AG09309 (cell line): ENCODE data around the gene GNG3.

Experiments used
- DNase-seq: peaks from one replicate; pipeline ENCODE4 v3.0.0-alpha.2; 2010; ENCODE audit warnings: low read depth
- H3K4me3 ChIP-seq: 2 replicates; pipeline ENCODE4 v1.5.1; 2011; ENCODE audit warnings: mild to moderate bottlenecking, low read depth, low read length, moderate library complexity; ENCODE audit not compliant: control insufficient read depth
- CTCF ChIP-seq: IDR thresholded peaks from 2 replicates; pipeline ENCODE4 v1.5.1; 2011; ENCODE audit warnings: mild to moderate bottlenecking, low read depth, low read length, inconsistent platforms; ENCODE audit not compliant: insufficient read depth, control insufficient read depth; ENCODE audit errors: missing control alignments

The GNG3 gene

GRCh38 chr11:62677714-62678113 is 29.8 kb upstream of the GNG3 start:
- no peak overlapping the region; the same call in 1 of the 2 replicates for H3K4me3 ChIP-seq
- no peak for DNase-seq
- TF ChIP-seq CTCF = no peak

GRCh38 chr11:62678433-62678769 is 29.1 kb upstream of the GNG3 start:
- TF ChIP-seq CTCF = no peak
- DNase-seq = no peak
- peak overlapping the region; percentile 96 for H3K4me3 ChIP-seq

DNA sequence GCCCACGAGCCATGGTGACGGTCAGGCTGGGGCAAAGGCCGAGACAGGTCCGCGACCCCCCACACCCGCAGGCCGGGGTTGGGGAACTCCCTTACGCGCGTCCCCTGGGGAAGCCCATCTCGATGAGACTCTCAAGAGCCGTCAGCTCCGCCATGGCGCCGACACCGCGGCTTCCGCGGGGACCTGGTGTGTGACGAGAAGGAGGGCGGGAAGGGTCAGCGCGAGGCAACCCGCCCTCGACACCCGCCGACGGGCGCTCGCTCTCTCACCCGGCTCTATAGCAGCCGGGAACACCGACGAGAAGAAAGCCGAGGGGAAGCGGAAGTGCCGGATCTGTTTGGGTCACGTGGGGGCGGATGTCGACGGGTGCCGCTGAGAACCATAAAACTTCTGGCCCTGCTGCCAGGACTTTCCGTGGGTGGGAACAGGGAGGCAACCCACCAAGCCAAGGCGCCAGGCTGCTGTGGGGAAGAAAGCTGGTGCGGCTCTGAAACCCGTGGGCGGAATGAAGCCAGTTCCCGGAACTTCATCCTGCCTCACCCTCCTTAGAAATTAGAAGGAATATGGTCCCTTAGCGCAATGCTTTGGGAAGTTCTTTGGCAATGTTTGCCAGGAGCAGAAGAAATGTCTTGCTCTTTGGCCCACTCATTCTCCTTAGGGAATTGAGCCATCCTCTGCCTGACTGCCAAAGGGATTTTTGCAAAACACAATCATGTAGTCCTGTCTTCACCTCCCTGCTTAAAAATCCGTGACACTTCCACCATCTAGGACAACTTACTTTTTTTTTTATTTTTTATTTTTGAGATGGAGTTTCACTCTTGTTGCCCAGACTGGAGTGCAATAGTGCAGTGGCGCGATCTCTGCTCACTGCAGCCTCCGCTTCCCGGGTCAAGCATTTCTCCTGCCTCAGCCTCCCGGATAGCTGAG is 28.4 kb upstream of the GNG3 start, which contains the start of gene UBXN1:
UBXN1 (minus strand) TSS at position 304 of the 927 bp plus-strand sequence; CDS start at position 154, 150 bp downstream.
- TF ChIP-seq CTCF = no peak
- peak within 1 kb of the TSS; percentile 96 for H3K4me3 ChIP-seq
- no peak for DNase-seq

GRCh38 chr11:62680825-62681240 is 26.6 kb upstream of the GNG3 start:
- peak; percentile 63 for TF ChIP-seq CTCF
- H3K4me3 ChIP-seq = no peak overlapping the region
- no peak for DNase-seq

GRCh38 chr11:62682518-62682917 is 25.0 kb upstream of the GNG3 start:
- no peak overlapping the region for H3K4me3 ChIP-seq
- no peak for TF ChIP-seq CTCF
- no peak for DNase-seq

GRCh38 chr11:62687508-62688396 is 19.7 kb upstream of the GNG3 start:
- DNase-seq = no peak
- TF ChIP-seq CTCF = no peak
- H3K4me3 ChIP-seq = no peak overlapping the region
